Naive B cell (primary cell): ENCODE measurements around the gene SPDYE16. TPM values are rescaled to one million over a fixed set of nuclear protein-coding genes. Genes with fewer than 3 reads are reported as not detected.
"Not testable (repeated sequence)": the region's sequence is repeated elsewhere in the genome, so short reads cannot be mapped to it uniquely, and the experiment has no call there.

ENCODE experiments used
- ATAC-seq, 2 donors: fragments of 150-1000 bp; cut with Tn5 transposase; 2 replicates each; pipeline ENCODE4 v1.10.0; 2021; ENCODE audit warnings: low read depth in 2 of 2, mild to moderate bottlenecking in 2 of 2, moderate library complexity in 2 of 2
- DNase-seq: peaks from one replicate; pipeline ENCODE4 v3.0.0; 2022
- H3K27ac Mint-ChIP-seq, 6 donors: one replicate each; pipeline ENCODE4 v1.8.0; 2020 to 2022; ENCODE audit warnings: mild to moderate bottlenecking in 6 of 6, mixed read lengths in 6 of 6, moderate library complexity in 5 of 6, inconsistent platforms in 2 of 6
- H3K27me3 Mint-ChIP-seq, 3 donors: one replicate each; pipeline ENCODE4 v1.8.0; 2021 to 2022; ENCODE audit warnings: mixed read lengths in 3 of 3, mild to moderate bottlenecking in 1 of 3
- H3K36me3 Mint-ChIP-seq, 2 donors: one replicate each; pipeline ENCODE4 v1.8.0; 2020 to 2022; ENCODE audit warnings: mixed read lengths in 2 of 2, inconsistent platforms in 1 of 2, mild to moderate bottlenecking in 1 of 2
- H3K4me1 Mint-ChIP-seq, 3 donors: one replicate each; pipeline ENCODE4 v1.8.0; 2020 to 2022; ENCODE audit warnings: mixed read lengths in 3 of 3, inconsistent platforms in 1 of 3, mild to moderate bottlenecking in 1 of 3, moderate library complexity in 1 of 3
- H3K4me3 Mint-ChIP-seq, 8 donors: one replicate each; pipeline ENCODE4 v1.8.0; 2020 to 2022; ENCODE audit warnings: mild to moderate bottlenecking in 8 of 8, mixed read lengths in 8 of 8, moderate library complexity in 8 of 8, inconsistent platforms in 2 of 8
- H3K9me3 Mint-ChIP-seq, 7 donors: one replicate each; pipeline ENCODE4 v1.8.0; 2020 to 2022; ENCODE audit warnings: mixed read lengths in 7 of 7, mild to moderate bottlenecking in 5 of 7, inconsistent platforms in 2 of 7, moderate library complexity in 1 of 7
- polyA plus RNA-seq, 6 donors: library from polyadenylated mRNA; unstranded; fragments of 300-500 nt; fragmentation: Illumina TruSeq; gene quantifications; one replicate each; pipeline ENCODE4 v1.2.3, GENCODE V29; 2021; ENCODE audit warnings: low read depth in 6 of 6

The SPDYE16 gene
- polyA plus RNA-seq, 6 donors from 2014 or later = 0.08 to 0.15 (median 0.09) TPM; not detected in 3

- DNase-seq = not testable (repeated sequence)
These were observed 57.1 kb downstream of the SPDYE16 start for GRCh38 chr7:76485822-76486610.

GRCh38 chr7:76484456-76484855, 58.6 kb downstream of the SPDYE16 start:
- not testable (repeated sequence) for ATAC-seq, H3K36me3 Mint-ChIP-seq, H3K27me3 Mint-ChIP-seq, H3K4me1 Mint-ChIP-seq, H3K9me3 Mint-ChIP-seq, H3K4me3 Mint-ChIP-seq, H3K27ac Mint-ChIP-seq, DNase-seq

More at GRCh38 chr7:76485822-76486610, 57.1 kb downstream of the SPDYE16 start:
- not testable (repeated sequence) for H3K4me3 Mint-ChIP-seq, H3K36me3 Mint-ChIP-seq, H3K27me3 Mint-ChIP-seq, H3K27ac Mint-ChIP-seq, ATAC-seq, H3K9me3 Mint-ChIP-seq, H3K4me1 Mint-ChIP-seq

GRCh38 chr7:76483081-76483480, 60.0 kb downstream of the SPDYE16 start:
- not testable (repeated sequence) for H3K27me3 Mint-ChIP-seq, ATAC-seq, H3K27ac Mint-ChIP-seq, H3K4me3 Mint-ChIP-seq, H3K4me1 Mint-ChIP-seq, H3K9me3 Mint-ChIP-seq, H3K36me3 Mint-ChIP-seq, DNase-seq

GRCh38 chr7:76482660-76483059, 60.4 kb downstream of the SPDYE16 start:
- H3K27me3 Mint-ChIP-seq, H3K4me3 Mint-ChIP-seq, ATAC-seq, DNase-seq, H3K4me1 Mint-ChIP-seq, H3K27ac Mint-ChIP-seq, H3K36me3 Mint-ChIP-seq, H3K9me3 Mint-ChIP-seq: not testable (repeated sequence)

Other genes starting within 250 kb of the SPDYE16 start
- gene HSPB1, start 240.6 kb downstream of the SPDYE16 start, polyA plus RNA-seq = 10 to 100 TPM; 24.3 to 55.2 (median 45.3) TPM
- gene YWHAG, start 184.3 kb downstream of the SPDYE16 start, polyA plus RNA-seq = 1 to 10 TPM in 5 of 6 donors, under 1 TPM in 1; 0.40 to 2.8 (median 2.2) TPM
- not detected for gene SSC4D, start 133.6 kb downstream of the SPDYE16 start, polyA plus RNA-seq
- 1 to 10 TPM in 5 of 6 donors, under 1 TPM in 1; 0.29 to 4.6 (median 4.0) TPM for gene ZP3, start 118.3 kb downstream of the SPDYE16 start, polyA plus RNA-seq
- gene DTX2, start 81.6 kb downstream of the SPDYE16 start, polyA plus RNA-seq = 10 to 100 TPM; 10.2 to 25.2 (median 13.5) TPM
- under 1 TPM in 3 of 6 donors, not detected in 3; 0.13 to 0.74 (median 0.21) TPM for gene UPK3B, start 32.7 kb downstream of the SPDYE16 start, polyA plus RNA-seq
- gene POMZP3, start 84.0 kb upstream of the SPDYE16 start, polyA plus RNA-seq = 10 to 100 TPM in 1 of 6 donors, 1 to 10 TPM in 4, under 1 TPM in 1; 0.36 to 16.2 (median 4.7) TPM